Measurements from ENCODE around the gene RRM1.

RRM1 gene

GRCh38 chr11:4187055-4187988 lies 92.7 kb downstream of the RRM1 start:
- peak; percentile 73 to 82 (median 74) for DNase-seq (ENCODE audit: low read depth in 3 of 3)

Measured in stimulated activated CD4-positive, alpha-beta T cell treated with anti-CD3 and anti-CD28 coated beads, TNF-alpha, amount 100 ng/mL, for 24 hours (primary cell).